NCI-H1417 treated with DMSO at 0.1 percent for 48 hours (cell line): ENCODE measurements around the gene GPR157.

ENCODE experiments used
- DNase-seq: peaks from one replicate; lab custom pipeline; 2025; lab: John Stamatoyannopoulos, UW

The GPR157 gene

GRCh38 chr1:9062021-9062471 lies 66.9 kb downstream of the GPR157 start:
- DNase-seq, result no peak

DNA sequence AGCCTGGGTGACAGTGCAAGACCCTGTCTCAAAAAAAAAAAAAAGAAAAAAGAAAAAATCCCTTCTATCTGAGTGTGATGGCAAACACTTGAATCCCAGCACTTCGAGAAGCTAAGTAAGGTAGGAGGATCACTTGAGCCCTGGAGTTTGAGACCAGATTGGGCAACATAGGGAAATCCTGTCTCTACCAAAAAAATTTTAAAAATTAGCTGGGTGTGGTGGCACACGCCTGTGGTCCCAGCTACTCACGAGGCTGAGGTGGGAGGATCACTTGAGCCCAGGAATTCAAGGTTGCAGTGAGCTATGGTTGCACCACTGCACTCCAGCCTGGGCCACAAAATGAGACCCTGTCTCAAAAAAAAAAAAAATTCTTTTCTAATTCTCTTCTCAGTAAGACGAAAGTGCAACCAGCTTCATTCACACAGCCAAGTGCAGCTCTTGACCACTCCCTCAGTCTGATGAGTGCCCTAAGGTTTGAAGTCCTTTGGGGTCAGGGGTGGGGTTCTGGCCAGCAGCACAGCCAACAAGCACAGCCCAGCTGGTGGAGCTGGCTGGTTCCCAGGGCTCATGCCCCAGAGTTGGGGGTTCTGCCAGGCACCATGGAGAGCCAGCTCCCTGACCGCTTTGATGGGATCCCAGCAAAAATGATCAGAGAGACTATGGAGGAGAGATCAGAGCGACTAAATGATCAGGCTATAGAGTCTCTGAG lies 67.5 kb downstream of the GPR157 start:
- DNase-seq, result no peak

DNA sequence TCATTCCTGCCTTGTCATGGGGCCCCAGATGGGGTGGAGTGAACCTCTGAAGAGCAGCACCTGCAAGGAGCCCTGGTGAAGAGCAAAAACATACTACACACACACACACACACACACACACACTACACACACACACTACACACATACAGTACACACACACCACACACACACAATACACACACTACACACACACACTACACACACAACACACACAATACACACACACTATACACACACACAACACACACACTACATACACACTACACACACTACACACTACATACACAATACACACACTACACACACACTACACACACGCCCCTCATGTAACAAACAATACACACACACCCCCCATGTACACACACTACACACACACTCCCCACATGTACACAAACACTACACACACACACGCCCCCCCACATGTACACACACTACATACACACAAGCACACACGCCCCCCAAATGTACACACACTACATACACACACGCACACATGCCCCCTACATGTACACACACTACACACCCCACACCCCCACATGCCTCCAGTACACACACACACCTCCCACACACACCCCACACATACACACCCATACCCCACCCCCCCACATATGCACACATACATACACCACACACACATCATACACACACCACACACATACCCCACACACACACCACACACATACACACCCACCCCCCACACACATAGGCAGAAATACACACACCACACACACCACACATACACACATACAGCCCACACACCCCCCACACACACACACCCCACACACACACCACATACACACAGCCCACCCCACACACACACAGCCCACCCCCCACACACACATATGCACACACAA lies 68.8 kb downstream of the GPR157 start:
- DNase-seq, result no peak

DNA sequence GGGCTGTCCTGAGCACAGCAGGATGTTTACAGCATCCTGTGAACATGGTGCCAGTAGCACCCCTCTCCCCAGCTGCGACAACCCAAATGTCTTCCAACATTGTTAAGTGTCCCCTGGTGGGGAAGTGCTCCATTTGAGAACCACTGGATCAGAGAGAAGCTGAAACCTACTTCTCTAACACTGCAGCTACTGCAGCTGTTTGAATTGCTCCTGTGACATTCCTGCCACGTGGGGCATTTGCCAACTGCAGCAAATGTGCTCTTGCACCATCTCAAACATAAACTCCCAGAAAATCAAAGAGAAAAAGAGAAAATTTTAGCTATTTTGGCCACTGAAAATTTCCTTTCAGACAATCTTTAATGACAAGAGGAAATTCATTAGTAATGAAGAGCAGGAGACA lies 70.4 kb downstream of the GPR157 start:
- DNase-seq, result no peak

DNA sequence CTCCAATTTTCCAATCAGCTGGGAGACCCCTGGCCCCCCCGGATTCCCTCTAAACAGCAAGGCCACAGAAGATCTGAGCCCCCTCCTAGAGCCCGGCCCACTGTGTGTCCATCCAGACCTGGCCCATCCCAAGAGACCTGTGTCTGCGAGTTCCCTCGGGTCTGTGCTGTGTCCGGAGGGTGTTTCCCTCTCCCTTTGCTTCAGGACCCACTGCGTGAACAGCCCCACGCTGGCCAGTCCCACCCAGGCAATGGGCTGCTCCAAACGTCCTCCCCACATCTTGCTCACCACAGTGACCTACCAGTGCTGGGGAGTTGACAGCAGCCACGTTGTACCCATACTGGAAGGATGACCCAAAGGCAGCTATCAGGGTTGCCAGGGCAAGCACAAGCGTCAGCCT lies 71.1 kb downstream of the GPR157 start:
- no peak for DNase-seq

- no peak for DNase-seq
Observed at GRCh38 chr1:9052272-9053049, 76.4 kb downstream of the GPR157 start.

- DNase-seq, result no peak
Observed at GRCh38 chr1:9051379-9051778, 77.5 kb downstream of the GPR157 start.

- DNase-seq, result no peak
Observed at GRCh38 chr1:9050803-9051202, 78.1 kb downstream of the GPR157 start.
